HG03432 (cell line): ENCODE measurements around the gene PHLDA3.

Experiments used
- ATAC-seq: cut with Tn5 transposase; IDR thresholded peaks from one replicate; pipeline ENCODE4 v1.9.1; 2021; ENCODE audit warnings: mild to moderate bottlenecking, moderate library complexity; ENCODE audit not compliant: unreplicated experiment

The PHLDA3 gene

DNA sequence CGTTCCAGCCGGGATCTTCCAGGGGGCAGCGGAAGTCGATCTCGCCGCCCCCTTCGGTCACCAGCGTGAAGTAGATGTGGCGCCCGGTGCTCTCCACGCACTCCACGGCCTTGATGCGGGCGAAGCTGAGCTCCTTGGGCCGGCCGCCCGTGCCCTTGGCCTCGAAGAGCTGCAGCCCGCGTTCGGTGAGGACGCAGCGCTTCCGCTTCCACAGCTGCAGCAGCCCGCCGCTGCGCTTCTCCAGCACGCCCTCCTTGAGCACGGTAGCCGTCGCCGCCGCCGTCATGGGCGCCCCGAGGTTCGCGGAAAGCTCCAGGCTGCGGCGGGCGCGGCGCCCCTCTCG is 516 bp downstream of the PHLDA3 start:
- ATAC-seq, result peak; percentile 47

GRCh38 chr1:201466492-201466891 is 2.5 kb downstream of the PHLDA3 start:
- ATAC-seq, result no peak

GRCh38 chr1:201465698-201466290 is 3.2 kb downstream of the PHLDA3 start:
- no peak for ATAC-seq

- ATAC-seq, result no peak
These were observed 5.9 kb downstream of the PHLDA3 start for GRCh38 chr1:201463071-201463552.

GRCh38 chr1:201461645-201462441 is 7.1 kb downstream of the PHLDA3 start:
- ATAC-seq, result no peak

DNA sequence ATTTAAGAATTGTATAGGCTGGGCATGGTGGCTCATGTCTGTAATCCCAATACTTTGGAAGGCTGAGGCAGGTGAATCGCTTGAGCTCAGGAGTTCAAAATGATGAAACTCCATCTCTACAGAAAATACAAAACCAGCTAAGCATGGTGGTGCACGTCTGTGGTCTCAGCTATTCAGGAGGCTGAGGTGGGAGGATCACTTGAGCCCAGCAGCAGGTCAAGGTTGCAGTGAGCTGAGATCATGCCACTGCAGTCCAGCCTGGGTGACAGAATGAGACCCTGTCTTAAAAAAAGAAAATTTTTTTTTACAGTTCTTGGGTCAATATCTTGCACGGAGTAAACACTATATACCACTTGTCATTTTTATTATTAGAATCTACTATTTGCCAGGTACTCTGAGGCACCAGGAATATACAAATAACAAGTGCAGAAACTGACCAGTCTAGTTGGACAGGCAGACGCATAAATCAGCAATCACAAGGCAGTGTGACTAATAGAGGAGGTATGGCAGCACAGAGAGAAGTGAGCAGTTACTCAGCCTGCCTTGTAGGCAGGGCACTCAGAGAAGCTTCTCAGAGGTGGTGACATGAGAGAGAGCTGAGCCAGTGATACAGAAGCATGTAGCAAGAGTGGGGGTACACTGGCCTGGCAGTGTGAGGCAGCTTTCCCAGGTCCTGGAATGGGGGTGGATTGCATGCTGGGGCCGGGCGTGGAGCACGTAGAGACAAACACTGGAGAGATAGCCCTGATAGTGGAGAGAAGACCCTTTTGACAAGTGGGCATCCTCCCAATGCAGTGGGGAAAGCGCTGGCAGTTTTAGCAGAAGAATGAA is 8.0 kb downstream of the PHLDA3 start:
- no peak for ATAC-seq

DNA sequence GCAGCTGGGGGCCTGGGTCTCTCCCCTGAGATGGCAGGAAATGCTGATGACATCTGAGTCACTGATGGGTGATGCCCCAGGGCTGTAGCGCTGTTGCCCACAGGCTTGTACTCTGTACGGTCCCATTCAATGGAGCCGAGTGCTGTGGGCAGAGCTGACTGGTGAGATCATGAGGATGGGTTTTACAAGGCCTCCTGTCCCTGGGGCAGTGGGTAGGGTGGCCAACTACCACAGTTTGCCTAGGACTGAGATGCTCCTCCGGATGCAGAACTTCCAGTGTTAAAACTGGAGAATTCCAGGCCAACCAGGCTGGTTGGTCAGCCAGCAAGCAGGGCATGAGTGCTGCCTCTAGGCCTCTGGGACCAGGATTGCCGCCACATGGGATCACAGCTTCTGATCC is 9.2 kb downstream of the PHLDA3 start:
- no peak for ATAC-seq

- no peak for ATAC-seq
These were observed 9.9 kb downstream of the PHLDA3 start for GRCh38 chr1:201459052-201459451.

DNA sequence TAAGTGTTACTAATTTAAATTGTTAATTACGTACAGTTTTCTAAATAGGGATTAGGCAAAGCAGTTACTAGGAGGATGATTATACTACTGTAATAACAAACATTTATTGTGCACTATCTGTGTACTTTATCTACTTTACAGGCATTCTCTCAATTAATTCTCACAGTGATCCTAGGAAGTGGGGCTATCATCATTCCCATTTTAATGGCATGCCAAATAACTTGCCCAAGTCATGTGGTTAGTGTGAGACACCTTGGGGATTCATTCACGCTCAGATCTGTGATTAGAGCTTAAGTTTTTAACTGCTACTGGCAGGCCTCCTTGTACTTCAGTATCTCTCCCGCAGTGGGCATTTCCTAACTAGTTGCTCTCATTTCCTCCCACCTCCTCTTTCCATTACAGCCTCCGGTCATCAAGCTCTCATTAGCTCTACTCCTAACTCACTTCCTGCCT is 11.5 kb downstream of the PHLDA3 start:
- ATAC-seq, result no peak

- ATAC-seq, result no peak
These were observed 12.3 kb downstream of the PHLDA3 start for GRCh38 chr1:201456499-201457309.

GRCh38 chr1:201455098-201455497 is 13.9 kb downstream of the PHLDA3 start:
- ATAC-seq, result no peak

GRCh38 chr1:201454608-201455007 is 14.4 kb downstream of the PHLDA3 start:
- no peak for ATAC-seq

DNA sequence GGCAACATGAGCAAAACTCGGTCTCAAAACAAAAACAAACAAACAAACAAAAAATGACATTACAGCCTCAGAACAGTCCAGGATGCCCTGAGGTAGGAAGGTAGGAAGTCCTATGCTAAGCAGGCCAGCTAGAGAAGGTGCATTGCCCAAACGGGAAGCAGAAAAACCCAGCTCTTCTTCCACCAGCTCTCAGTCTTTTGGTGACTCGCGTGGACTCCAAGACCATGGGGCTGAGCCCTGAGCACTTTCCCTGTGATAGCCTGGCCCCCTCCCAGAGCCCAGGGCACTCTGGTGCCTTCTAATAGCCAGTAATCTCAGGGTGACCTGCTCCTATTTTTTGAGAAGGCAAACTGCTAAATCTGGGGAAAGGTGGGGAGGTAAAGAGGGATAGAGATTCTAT is 16.1 kb downstream of the PHLDA3 start:
- no peak for ATAC-seq

DNA sequence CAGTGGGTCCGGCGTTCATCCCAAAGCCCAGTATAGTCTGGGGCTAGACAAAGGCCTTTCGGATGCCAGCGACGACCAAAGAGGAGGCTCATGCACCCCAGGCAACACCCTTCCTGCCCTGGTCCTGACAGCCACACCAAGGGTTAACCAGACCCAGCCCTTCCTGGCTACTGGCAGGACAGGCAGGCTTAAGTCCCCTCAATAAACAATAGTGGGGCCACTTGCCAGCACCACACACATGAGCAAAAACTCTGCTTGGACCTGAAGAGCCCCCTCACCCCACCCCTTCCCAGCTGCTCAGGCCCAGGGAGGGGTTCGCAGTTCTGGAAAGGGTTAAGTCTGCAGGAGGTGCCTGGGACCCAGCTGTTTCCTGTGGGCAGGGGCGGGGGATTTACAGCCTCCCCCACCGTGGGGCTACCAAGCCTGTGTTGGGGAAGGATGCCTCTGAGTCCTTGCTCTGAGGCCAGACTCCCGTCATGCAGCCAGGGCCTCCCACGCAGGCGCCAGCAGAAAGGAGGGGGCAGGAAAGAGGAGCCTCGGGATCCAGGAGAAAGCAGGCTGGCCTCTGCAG is 18.2 kb downstream of the PHLDA3 start:
- no peak for ATAC-seq

- ATAC-seq, result no peak
These were observed 20.0 kb downstream of the PHLDA3 start for GRCh38 chr1:201448990-201449389.

GRCh38 chr1:201447903-201448871 is 20.8 kb downstream of the PHLDA3 start:
- peak; percentile 86 for ATAC-seq

GRCh38 chr1:201445310-201445709 is 23.7 kb downstream of the PHLDA3 start:
- ATAC-seq, result no peak

GRCh38 chr1:201444792-201445191 is 24.2 kb downstream of the PHLDA3 start:
- ATAC-seq, result no peak

DNA sequence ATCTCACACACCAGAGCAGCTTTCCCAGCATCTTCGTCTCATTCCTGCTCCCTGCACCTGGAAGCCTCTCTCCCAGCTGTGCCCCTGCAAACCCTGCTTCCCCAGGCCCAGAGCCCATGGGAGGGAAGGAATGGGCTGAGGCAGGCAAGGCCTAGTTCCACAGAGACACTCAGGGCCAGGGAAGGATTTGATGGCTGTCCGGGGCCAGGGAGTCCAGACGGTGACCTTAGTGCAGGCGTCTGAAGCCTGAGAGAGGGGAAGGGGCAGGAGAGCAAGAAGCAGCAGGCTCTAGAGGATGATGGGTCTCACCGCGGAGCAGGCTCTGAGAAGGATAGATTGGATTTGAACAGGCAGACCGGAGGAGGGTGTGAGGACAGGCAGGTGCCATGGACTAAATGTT is 25.2 kb downstream of the PHLDA3 start:
- ATAC-seq, result no peak
